Erythroblast (primary cell): Measurements from ENCODE around the gene GALNT6.

ENCODE experiments used
- GATA1 ChIP-seq: IDR thresholded peaks from 2 replicates; pipeline ENCODE4 v1.6.1; 2011; ENCODE audit warnings: low read depth, mild to moderate bottlenecking, control low read depth, low read length, moderate library complexity
- POLR2A ChIP-seq: IDR thresholded peaks from 2 replicates; pipeline ENCODE4 v1.6.1; 2011; ENCODE audit warnings: mild to moderate bottlenecking, low read length

DNA sequence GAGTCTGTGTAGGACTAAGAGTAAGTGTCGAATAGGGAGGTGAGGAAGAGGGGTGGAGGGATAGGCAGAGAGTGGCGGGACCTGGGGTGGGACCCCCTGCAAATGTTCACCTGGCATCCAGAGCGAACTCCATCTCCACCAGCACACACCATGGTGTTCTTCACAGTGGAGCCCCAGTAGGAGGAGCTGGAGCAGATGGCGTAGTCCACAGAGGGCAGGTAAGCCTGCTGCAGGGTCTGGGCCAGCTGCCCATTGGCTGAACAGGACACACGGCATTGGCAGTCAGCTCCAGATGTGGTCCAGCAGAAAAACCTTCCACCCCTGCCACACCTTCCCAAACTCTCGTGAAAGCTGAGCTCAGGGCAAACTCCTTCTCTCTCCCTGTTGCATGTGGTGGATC lies 51.5 kb downstream of the GALNT6 start:
- TF ChIP-seq POLR2A (no peak), GATA1 (no peak)
